HEK293 (cell line): ENCODE results near the gene MTCH2.

ENCODE experiments used
- CTCF ChIP-seq: fragments of 450-650 bp; formaldehyde crosslinking; IDR thresholded peaks from 2 replicates; pipeline ENCODE4 v1.5.1; 2016; ENCODE audit warnings: missing biosample characterization, missing genetic modification characterization
- TCF7L2 ChIP-seq: IDR thresholded peaks from 2 replicates; pipeline ENCODE4 v1.6.1; 2011; ENCODE audit warnings: low read depth, mild to moderate bottlenecking, inconsistent platforms, low read length, moderate library complexity, borderline replicate concordance
- ZNF843 ChIP-seq: fragments of 450-650 bp; formaldehyde crosslinking; IDR thresholded peaks from 2 replicates; pipeline ENCODE4 v1.5.1; 2016; ENCODE audit warnings: missing biosample characterization, missing genetic modification characterization

- no peak for TF ChIP-seq CTCF
- TF ChIP-seq TCF7L2: no peak
- no peak for TF ChIP-seq ZNF843 (tag by site-specific recombination)
Observed at GRCh38 chr11:47641600-47642098, 710 bp downstream of the MTCH2 start.
